GM04504 (cell line): ENCODE measurements around the gene IL5.
"Not testable (repeated sequence)": the region's sequence is repeated elsewhere in the genome, so short reads cannot be mapped to it uniquely, and the experiment has no call there.

Source experiments
- DNase-seq: peaks from one replicate; pipeline ENCODE4 v3.0.0-alpha.2; 2012; ENCODE audit warnings: low read depth

Gene IL5

DNA sequence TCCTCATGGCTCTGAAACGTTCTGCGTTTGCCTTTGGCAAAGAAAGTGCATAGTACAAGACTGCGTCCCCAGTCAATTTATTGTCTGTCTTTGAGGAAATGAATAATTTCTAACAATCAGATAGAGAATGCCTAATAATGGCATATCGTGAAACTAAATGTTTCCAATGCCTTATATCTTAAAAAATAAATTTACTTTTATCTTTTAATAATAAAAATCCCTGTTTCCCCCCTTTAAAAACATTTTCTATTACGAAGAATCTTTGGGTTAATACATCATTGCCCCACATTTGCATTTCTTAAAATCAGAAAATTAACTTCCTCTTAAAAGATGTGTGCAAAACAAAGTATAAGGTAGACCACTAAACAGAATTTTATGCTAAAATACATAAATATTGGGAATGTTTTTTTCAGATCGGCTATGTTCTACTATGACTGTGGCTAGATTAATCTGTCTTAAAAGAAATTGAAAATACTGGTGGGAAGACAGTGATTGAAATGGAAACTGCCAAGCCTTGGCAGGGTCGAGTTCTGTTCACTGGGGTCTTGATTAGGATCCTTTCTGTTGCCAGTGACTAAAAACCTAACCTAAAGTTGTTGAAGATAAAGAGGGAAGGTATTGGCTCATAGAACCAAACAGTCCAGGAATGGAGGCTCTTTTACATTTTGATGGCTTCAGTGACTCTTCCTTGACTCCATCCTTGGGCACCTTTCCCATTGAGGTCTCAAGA, at the start of gene IL5:
Gene IL5, minus strand, starts transcription at position 51 of the 730 bp plus-strand sequence. Its CDS starts 44 bp downstream, at position 7.
- no peak for DNase-seq

DNA sequence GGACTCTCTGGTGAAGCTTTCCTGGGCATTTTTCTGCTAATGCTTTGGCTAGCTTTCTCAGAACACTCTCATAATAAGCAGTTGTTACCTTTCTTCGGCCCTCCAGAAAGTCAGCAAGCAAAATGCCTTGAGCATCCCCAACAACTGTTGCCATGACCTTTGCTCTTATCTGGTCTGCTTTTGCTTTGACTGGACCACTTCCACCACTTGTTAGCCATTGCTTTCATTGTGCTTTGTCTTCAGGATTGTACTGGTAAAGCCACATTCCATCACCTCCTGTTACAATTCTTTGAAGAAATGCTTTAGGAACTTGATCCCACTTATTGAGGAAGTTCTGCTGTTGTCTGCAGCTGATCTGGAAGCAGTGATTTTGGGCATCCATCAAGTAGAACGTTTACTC, 49.2 kb upstream of the IL5 start:
- DNase-seq: no peak

DNA sequence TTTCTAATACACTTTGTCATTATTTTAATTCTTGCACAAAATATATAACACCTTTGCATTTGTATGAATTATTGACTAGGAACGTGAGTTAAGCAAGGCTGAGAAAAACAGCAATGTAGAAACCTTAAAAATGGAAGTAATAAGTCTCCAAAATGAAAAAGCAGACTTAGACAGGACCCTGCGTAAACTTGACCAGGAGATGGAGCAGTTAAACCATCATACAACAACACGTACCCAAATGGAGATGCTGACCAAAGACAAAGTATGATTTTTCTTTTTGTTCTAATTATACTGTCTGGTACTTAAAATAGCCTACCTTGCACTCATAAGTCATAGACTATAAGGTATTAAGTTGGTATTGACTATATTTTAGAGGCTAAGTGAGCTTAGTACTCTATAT, 47.8 kb upstream of the IL5 start:
- DNase-seq: no peak

DNA sequence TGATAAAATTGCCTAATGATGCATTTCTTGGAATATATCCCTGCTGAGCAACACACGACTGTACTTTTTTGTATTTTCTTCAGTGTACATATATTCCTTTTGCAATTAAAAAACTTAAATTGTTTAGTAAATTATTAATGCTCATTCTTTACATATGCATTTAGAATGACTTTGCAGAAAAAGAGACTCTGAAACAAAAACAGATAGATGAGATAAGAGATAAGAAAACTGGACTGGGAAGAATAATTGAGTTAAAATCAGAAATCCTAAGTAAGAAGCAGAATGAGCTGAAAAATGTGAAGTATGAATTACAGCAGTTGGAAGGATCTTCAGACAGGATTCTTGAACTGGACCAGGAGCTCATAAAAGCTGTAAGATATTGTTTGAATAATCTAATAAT, 46.1 kb upstream of the IL5 start:
- no peak for DNase-seq

DNA sequence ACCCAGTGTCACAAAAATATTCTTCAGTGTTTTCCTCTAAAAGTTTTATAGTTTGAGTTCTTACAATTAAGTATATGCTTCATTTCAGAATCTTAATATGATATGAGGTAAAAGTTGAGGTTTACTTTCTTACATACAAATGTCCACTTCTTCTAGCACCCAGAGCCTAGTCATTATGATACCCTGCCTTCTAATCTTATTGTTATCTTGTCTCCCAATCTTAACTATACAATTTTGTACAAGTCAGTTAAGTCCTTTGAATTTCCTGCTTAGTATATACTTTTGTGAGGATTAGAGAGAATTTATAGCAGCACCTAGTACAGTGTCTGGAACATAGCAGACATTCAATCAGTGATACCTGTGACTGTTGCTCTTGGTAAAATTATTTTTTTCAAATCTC, 42.7 kb upstream of the IL5 start:
- no peak for DNase-seq

DNA sequence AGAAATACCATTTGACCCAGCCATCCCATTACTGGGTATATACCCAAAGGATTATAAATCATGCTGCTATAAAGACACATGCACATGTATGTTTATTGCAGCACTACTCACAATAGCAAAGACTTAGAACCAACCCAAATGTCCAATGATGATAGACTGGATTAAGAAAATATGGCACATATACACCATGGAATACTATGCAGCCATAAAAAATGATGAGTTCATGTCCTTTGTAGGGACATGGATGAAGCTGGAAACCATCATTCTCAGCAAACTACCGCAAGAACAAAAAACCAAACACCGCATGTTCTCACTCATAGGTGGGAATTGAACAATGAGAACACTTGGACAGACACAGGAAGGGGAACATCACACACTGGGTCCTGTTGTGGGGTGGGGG, 41.2 kb upstream of the IL5 start:
- not testable (repeated sequence) for DNase-seq

DNA sequence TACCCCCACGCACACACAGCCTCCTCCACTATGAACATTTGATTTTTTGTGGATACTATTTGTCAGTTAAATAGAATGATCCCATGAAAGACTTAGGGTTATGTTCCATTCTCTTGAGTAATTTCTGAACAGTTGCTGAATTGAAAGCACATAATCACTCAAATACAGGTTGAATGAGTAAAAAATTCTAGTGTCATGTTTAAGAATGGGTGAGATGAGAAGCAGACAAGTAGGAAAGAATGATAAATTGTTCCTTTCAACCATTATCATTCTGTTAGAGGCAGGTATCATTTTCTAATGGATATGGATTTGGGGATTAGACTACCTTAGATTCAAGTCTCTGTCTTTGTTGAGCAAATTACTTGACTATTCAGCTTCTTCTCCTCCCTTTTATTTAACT, 32.8 kb upstream of the IL5 start:
- no peak for DNase-seq

DNA sequence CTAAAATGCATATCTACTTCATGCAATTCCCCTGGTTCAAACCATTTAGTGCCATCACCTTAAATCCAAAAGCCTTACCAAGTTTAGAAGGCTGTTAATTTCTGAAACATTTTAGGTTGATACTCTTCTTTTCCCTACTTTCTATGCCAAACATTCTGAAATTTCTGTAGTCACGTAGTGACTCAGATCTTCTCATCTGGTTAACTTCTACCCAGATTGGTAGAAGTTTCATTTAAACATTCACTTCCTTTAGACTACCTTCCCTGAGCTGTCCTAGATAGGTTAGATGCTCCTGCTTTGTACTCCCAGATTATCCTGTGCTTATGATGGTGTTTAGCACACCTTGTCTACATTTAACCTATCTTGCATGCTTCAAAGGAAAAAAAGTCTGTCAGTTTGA, 23.3 kb upstream of the IL5 start:
- DNase-seq: no peak

DNA sequence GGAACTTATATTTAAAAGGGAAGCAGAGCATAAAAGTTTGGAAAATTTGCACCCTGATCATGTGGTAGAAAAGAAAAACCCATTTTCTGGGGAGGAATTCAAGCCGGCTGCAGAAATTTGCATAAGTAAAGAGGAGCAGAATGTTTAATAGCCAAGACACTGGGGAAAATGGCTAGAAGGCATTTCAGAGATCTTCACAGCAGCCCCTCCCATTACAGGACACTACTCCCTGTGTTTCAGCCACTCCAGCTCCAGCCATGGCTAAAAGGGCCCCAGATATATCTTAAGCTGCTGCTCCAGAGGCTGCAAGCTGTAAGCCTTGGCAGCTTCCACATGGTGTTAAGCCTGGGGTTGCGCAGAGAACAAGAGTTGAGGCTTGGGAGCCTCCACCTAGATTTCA, 21.2 kb upstream of the IL5 start:
- not testable (repeated sequence) for DNase-seq

DNA sequence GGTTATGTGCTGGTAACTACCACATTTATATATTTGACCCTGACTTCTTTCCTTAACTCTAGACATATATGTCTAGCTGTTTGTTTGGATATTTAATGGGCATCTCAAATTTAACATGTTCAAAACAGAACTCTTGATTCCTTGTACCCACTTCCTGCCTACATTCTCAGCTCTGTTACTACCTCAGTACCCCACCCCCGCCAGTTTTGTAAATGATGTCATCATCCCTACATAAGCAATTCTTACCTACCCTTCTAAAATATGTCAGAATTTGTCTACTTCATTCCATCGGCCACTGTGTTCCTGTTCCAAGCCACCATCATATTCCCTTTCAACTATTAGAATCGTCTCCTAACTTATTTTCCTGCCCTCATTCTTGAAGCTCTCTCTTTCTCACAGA, 18.3 kb upstream of the IL5 start:
- DNase-seq: no peak

DNA sequence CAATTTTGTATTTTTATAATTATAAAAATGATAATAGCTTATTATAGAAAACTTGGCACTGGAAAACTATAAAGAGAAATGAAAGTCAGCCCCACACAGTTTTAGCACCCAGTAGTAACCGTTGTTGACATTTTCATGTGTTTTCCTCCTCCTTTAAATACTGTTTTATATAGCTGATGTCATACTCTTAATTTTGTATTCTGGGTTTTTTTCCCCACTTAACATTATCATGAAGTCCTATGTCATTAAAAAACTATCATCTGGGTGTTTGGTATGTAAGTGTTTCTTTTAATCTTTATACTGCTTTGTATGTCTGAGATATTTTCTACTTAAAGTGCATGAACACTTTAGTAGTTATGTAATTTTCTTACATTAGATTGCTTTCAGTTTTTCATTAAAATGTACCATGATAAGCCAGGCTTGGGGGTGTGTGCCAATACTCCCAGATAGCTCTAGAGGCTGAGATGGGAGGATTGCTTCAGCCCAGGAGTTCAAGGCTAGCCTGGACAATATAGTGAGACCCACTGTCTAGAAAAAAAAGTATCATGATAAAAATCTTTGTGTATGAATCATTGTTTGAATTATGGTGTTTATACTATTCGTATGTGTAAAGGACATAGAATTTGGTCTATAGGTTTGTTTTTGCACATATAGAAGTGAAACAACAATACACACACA, 16.2 kb upstream of the IL5 start:
- DNase-seq: no peak

DNA sequence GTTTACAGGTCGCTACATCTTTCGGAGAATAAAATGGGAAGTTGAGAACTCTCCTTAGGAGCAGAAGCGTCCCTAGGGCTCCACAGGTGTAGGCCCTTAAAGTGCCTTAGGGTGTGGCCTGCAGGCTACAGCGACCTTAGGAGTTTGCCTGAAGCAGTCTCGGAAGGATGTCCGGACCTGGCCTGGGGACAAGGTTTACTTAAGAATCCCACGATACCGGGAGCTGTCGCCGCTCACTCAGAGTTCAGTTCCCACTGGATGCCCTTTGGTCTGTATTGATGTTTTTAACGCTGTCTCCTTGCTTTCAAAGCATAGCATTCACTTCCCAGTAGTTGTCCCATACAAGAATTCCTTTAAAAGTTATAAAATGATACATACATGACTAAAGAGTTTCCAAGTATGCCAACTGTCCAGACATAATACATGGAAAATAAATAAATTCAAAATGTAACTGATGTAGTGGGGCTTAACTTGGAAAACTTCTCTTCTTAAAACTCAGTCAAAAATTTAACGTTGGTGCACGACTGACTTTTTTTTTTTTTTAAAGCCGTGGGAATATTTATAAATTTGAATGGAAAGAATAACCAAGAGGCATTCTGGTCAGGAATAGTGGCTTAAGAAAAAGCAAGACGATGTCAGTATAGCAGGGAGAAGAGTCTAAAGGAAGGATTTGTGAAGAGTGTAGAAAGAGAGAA, 14.3 kb upstream of the IL5 start:
- DNase-seq: no peak

DNA sequence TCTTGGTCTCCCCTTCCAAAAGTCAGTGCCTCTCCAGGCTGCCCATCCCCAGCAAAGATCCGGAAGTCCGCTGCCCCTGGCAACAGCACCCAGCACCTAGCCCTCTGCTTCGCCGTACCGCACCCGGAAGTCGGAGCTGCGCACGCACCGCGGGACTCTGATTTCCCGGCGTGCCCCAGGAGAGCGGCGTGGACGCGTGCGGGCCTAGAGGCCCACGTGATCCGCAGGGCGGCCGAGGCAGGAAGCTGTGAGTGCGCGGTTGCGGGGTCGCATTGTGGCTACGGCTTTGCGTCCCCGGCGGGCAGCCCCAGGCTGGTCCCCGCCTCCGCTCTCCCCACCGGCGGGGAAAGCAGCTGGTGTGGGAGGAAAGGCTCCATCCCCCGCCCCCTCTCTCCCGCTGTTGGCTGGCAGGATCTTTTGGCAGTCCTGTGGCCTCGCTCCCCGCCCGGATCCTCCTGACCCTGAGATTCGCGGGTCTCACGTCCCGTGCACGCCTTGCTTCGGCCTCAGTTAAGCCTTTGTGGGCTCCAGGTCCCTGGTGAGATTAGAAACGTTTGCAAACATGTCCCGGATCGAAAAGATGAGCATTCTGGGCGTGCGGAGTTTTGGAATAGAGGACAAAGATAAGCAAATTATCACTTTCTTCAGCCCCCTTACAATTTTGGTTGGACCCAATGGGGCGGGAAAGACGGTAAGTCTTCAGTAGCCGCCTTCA, 13.6 kb upstream of the IL5 start, which contains the start of gene RAD50:
Gene RAD50, plus strand, starts transcription at position 215 of the 715 bp plus-strand sequence. Its CDS starts 348 bp downstream, at position 563.
- peak; percentile 75 for DNase-seq

DNA sequence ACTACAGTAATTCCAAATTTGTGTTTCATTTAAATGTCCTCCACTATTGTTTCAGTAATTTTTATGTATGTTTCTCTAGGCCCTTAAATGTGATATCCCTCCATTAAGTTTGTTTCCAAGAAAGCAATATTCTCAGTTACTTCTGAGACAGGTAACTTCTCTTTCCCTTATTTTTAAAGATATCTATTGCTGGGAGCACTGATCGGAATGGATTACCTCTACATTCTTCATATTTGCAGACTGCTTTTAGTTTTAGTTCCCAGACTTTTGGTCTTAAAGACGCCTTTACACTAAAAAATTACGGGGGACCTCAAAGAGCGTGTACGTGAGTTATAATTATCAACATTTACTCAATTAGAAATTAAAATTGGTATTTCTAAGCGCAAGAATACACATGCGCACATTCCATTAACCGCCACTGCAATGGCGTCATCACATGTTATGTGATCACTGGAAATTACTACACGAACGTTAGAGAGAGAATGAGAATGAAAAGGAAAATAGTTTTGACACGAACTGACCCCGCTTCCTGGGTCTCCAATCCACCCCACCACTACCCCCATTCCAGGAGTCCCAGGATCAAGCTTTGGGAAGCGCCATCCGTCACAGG, 12.9 kb upstream of the IL5 start:
- DNase-seq: no peak

DNA sequence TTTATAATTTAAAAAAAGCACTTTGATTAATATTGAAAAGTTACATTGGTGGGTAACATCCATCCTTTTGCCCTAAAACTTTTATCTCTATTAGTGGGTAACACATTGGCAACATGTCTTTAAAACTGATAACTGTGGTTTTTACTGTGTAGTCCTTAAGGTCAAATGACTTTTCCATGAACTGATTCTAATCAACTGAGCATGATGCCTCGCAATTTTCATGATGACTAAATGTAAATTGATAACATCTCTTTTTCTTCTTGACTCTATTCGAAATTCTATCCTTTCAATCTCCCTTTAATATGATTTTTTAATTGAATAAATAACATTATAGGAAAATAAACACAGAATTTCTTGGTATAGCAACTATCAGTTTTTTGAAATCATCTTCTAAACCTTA, 6.3 kb upstream of the IL5 start:
- DNase-seq: no peak

DNA sequence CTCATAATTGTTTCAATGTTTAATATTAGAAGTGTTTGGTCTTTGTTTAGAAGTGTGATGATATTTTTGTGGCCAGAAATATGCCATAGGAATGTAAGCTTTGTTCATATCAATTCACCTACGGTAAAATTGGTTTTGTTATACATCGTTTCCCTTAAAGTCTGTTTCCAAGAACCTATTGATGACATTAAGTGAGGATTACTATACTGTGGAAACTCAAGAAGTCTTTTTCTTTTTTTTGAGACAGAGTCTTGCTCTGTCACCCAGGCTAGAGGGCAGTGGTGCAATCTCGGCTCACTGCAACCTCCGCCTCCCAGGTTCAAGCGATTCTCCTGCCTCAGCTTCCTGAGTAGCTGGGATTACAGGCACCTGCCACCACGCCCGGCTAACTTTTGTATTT, 5.5 kb upstream of the IL5 start:
- DNase-seq: not testable (repeated sequence)

DNA sequence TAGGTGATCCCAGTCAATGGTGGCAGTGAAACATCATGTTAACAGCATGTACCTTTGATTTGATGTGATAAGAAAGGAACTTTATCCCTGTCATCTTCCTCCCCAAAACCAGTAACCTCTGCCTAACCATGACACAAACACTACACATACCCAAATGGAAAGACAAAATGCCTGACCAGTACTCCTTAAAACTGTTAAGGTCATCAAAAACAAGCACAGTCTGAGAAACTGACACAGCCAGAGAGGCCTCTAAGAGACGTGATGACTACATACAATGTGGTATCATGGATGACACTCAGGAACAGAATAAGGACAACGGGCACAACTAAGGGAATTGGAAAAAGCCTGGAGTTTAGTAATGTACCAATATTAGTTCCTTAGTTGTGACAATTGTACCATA, 3.9 kb upstream of the IL5 start:
- no peak for DNase-seq

DNA sequence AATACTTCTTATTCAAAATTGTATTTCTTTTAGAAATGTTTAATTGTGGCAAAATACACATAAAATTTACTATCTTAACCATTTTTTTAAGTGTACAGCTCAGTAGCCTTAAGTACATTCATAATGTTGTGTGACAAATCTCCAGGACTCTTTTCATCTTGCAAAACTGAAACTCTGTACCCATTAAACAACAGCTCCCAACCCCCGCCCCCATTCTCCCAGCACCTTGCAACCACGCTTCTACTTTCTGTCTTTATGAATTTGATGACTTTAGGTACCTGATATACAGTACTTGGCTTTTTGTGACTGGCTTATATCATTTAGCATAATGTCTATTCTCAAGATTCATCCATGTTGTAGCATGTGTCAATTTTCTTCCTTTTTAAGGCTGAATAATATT, 2.8 kb upstream of the IL5 start:
- no peak for DNase-seq

DNA sequence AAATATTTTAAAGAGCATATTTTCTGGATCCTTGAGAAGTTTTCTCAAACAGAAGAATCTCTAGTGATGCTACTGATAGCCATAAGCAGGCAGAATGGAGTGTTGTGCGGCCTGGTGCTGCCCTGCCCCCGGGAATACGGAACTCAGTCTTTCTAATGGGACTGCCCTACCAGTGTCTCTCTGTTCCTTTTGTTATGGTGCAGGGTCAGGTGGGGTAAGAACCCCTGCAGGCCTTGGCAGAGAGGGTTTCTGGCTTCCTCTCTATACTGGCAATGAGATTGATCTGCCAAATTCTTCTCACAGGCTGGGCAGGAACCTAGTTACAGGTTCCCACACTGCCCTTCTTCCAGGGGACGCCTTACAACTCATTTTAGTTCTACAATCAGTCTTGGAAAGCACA, 2.6 kb downstream of the IL5 start:
- DNase-seq: no peak

DNA sequence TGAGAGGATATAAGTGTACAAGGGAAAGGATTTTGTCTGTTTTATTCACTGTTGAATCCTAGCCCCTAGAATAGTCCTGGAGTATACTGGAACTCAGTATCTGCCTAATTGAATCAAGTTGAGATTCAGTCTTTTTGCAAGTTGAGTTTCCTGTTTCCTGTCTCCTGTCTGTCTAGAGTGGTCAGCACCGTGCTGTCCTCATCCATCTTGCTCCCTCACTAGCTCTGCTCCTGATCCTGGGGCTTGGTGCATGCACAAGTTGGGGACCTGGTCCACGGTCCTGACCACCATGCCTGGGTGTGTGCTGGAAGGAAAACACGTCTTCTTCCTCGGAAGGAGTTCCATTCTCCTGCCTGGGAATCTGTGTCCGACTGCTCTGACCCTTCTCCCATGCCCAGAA, 3.2 kb downstream of the IL5 start:
- DNase-seq: no peak

DNA sequence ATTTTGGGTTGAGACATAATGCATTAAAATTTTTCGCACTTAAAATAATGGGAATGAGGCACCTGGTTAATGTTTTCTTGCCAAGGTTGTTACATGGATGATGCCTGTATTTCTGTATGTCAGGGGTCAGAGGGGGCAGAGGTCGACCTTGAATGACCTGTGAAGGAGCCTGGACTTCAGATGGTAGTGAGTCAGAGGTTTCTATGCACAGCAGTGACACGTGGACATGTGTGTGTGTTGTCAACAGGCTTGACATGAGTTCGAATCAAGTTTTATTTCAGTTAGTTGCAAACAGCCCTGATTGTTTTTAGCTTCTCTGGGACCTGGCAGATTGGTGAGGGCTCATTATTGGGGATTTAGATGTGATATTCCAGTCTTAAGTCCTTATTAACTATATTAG, 3.6 kb downstream of the IL5 start:
- DNase-seq: no peak

DNA sequence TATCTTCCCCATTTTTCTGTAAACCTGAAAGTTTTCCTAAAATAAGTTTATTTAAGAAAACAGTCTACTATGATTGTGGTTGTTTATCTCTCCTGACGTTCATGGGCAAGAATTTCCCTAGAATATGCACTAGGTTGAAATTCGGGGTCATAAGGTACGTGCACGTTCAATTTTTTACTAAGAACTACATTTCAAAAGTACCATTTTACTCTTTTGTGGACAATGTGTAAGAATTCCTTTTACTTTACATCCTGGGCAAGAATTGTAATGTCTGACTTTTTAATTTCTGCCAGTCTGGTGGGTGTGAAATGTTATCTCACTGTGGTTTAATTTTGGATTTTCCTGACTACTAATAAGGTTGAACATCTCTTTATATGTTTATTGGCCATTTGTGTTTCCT, 12.4 kb downstream of the IL5 start:
- no peak for DNase-seq
